ENCODE measurements around the gene ZNF454. TPM values are rescaled to one million over a fixed set of nuclear protein-coding genes. Genes with fewer than 3 reads are reported as not detected.

The ZNF454 gene
- 10 to 100 TPM in 1 of 4 donors, 1 to 10 TPM in 2, under 1 TPM in 1; 0.59 to 11.8 (median 6.9) TPM for total RNA-seq

GRCh38 chr5:178940569-178941360 lies at the start of gene ZNF454:
Gene ZNF454, plus strand, starts transcription at chr5:178941198. Its CDS starts 1,594 bp downstream, at chr5:178942792.
- H3K36me3 ChIP-seq = no peaks in the 10 kb centered on the region
- H3K9me3 ChIP-seq = peaks cover 0 to 10% of the 10 kb centered on the region in 2 donors
- peak within 1 kb of the TSS; percentile 60 to 73 for H3K4me3 ChIP-seq
- peak; percentile 93 to 95 for DNase-seq
- intact Hi-C loops (cut with DNase I; ENCODE audit: low total_unique reads) = no loop called here
- TF ChIP-seq POLR2A (IDR thresholded peaks at IDR 0.05) = peak in 1 of 2 donors; percentile 41
- TF ChIP-seq, protein P1, sequence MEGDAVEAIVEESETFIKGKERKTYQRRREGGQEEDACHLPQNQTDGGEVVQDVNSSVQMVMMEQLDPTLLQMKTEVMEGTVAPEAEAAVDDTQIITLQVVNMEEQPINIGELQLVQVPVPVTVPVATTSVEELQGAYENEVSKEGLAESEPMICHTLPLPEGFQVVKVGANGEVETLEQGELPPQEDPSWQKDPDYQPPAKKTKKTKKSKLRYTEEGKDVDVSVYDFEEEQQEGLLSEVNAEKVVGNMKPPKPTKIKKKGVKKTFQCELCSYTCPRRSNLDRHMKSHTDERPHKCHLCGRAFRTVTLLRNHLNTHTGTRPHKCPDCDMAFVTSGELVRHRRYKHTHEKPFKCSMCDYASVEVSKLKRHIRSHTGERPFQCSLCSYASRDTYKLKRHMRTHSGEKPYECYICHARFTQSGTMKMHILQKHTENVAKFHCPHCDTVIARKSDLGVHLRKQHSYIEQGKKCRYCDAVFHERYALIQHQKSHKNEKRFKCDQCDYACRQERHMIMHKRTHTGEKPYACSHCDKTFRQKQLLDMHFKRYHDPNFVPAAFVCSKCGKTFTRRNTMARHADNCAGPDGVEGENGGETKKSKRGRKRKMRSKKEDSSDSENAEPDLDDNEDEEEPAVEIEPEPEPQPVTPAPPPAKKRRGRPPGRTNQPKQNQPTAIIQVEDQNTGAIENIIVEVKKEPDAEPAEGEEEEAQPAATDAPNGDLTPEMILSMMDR (IDR thresholded peaks at IDR 0.05) = no peak
- H3K27ac ChIP-seq = peak within 1 kb of the TSS; percentile 59 to 78
- H3K27me3 ChIP-seq = no peaks in the 10 kb centered on the region
- H3K4me1 ChIP-seq = peaks cover 0 to 5% of the 10 kb centered on the region in 2 donors

DNA sequence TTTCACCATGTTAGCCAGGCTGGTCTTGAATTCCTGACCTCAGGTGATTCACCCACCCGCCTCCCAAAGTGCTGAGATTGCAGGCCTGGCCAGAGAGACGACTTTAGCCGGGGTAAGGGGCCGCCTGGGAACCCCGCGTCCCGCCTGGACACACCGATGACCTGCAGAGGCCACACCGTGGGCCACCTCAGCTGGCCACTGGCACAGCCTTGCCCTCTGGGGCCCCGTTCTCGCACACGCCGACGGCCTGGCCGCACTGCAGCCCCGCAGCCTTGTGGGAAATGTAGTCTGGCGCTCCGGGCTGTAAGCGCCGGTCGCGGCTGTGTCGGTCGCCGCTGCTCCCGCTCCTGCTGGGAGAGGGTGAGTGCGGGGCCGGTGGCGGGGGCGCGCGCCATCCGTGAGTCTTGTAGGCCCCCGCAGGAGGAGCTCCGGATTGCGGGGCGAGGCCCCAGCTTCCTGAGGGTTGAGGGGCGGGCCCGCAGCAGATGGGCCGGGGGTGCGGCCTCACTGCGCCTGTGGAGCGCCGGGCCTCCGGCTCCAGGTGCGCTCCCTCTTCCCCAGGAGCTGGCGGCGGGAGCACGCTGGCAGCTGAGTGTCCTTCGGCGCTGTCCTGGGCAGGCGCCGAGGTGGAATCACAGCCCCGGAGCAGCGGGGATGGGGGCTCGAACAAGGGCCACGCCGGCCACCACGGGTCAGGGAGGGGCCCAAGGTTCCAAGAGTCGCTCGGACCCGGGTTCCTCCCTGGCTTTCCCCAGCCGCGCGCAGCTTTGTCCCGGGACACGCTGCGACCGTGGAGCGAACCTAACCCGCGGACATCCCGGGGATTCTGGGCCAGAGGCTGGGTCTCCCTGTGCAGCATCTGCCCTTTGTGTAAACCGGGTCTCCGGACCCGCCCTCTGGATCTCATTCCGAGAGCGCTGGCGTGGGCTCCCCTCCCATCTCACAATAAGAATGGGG lies 45.1 kb upstream of the ZNF454 start, which contains the start of gene ZFP2:
Gene ZFP2, plus strand, starts transcription at position 299 of the 957 bp plus-strand sequence. CDS start 35,401 bp downstream, outside the sequence.
- no peaks in the 10 kb centered on the region for H3K4me1 ChIP-seq
- H3K27ac ChIP-seq = peak within 1 kb of the TSS; percentile 80 to 83
- peak within 1 kb of the TSS; percentile 72 to 73 for H3K4me3 ChIP-seq
- H3K27me3 ChIP-seq = no peaks in the 10 kb centered on the region
- peak; percentile 40 to 54 for DNase-seq
- intact Hi-C loops (cut with DNase I; ENCODE audit: low total_unique reads) = no loop called here
- TF ChIP-seq, protein P1 (IDR thresholded peaks at IDR 0.05) = no peak
- TF ChIP-seq POLR2A (IDR thresholded peaks at IDR 0.05) = peak in 1 of 2 donors; percentile 12
- no peaks in the 10 kb centered on the region for H3K9me3 ChIP-seq
- H3K36me3 ChIP-seq = no peaks in the 10 kb centered on the region

DNA sequence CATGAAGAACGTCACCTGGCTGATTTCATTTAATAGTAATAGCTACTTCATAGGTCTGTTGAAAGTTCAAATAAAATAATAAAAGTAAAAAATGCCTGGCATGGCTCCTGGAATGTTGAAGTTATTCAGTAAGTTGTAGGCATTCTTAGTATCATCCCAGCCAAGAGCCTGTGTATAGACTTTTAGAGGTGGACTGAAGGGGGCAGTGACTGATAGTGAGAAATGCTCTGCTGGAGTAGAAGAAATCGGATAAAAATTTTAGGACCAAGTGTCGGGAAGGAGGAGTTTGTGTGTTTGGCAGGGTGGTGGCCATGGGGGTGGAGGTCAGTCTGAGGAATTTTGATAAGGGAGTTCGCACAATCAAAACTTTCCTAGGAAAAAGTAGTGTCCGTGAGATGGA lies 41.7 kb upstream of the ZNF454 start:
- intact Hi-C loops (cut with DNase I; ENCODE audit: low total_unique reads) = no loop called here
- Histone ChIP-seq H3K4me1 (no peaks in the 10 kb centered on the region), H3K27ac (no peak overlapping the region), H3K36me3 (no peaks in the 10 kb centered on the region), H3K27me3 (no peaks in the 10 kb centered on the region), H3K9me3 (no peaks in the 10 kb centered on the region), H3K4me3 (no peak overlapping the region)
- TF ChIP-seq, protein P1 (IDR thresholded peaks at IDR 0.05) = no peak
- TF ChIP-seq POLR2A (IDR thresholded peaks at IDR 0.05) = no peak
- no peak for DNase-seq

DNA sequence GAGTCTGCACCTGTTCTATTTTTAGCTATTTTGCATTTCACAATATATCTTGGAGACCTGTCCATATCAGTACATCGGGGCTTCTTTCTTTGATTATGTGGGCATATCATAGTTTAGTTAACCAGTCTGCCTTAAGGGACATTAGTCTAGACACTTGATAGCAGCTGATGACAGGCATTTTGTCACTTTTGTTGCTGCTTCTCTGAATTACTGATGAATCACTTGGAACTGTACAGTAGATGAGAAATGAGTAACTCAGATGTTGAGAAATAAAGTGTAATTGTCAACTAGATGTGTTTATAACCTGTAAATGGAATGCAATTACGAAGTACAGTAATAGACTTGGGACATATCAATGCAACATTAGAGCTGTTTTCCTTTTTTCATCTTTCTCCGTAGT lies 38.1 kb upstream of the ZNF454 start:
- TF ChIP-seq POLR2A (IDR thresholded peaks at IDR 0.05) = no peak
- TF ChIP-seq, protein P1 (IDR thresholded peaks at IDR 0.05) = no peak
- no peaks in the 10 kb centered on the region for H3K9me3 ChIP-seq
- no peak overlapping the region for H3K27ac ChIP-seq
- H3K4me3 ChIP-seq = no peak overlapping the region
- no peaks in the 10 kb centered on the region for H3K4me1 ChIP-seq
- no peak for DNase-seq
- intact Hi-C loops (cut with DNase I; ENCODE audit: low total_unique reads) = no loop called here
- H3K36me3 ChIP-seq = no peaks in the 10 kb centered on the region
- no peaks in the 10 kb centered on the region for H3K27me3 ChIP-seq

Data from uterus (tissue), 4 donors.